H1 (cell line): ENCODE data around the gene ZNFX1. TPM values are rescaled to one million over a fixed set of nuclear protein-coding genes. Genes with fewer than 3 reads are reported as not detected.

Experiments
- POLR2AphosphoS5 ChIP-seq: IDR thresholded peaks from 2 replicates; pipeline ENCODE4 v1.6.1; 2011; ENCODE audit warnings: low read depth, low read length
- polyA plus RNA-seq, 7 experiments: library from polyadenylated mRNA; depleted of rRNA in 3 of 7; stranded (reverse) in 5 of 7; unstranded in 2 of 7; fragments of >200 nt in 5 of 7; fragments of 200-250 nt in 2 of 7; gene quantifications; 1 replicate in 5 of 7; 2 replicates in 1 of 7; 4 replicates in 1 of 7; pipeline versions ENCODE4 v1.2.1 to v1.2.3, GENCODE V29; 2011 to 2013; ENCODE audit warnings: missing spikeins in 2 of 7, mixed read lengths in 2 of 7
- total RNA-seq: library from RNA; stranded (reverse); fragmentation: NEBNext Ultra II Directional; extraction: Animal tissue kit (Norgen Biotek cat#: 25700); gene quantifications from 2 replicates; pipeline ENCODE4 v1.2.1, GENCODE V29; 2021
- TF ChIP-seq, protein P1 (sequence below): fragments of 300-600 bp; sonication (generic); IDR thresholded peaks from 2 replicates; pipeline ENCODE4 v1.7.1; 2012; ENCODE audit warnings: low read length, moderate library complexity, mild to moderate bottlenecking, inconsistent platforms; ENCODE audit not compliant: insufficient replicate concordance

Gene ZNFX1
- total and polyA plus RNA-seq, 2 of the 8 experiments (the other 6 are each of a cell fraction or from before 2014, with no cell fraction given) = 3.1 to 11.3 TPM

DNA sequence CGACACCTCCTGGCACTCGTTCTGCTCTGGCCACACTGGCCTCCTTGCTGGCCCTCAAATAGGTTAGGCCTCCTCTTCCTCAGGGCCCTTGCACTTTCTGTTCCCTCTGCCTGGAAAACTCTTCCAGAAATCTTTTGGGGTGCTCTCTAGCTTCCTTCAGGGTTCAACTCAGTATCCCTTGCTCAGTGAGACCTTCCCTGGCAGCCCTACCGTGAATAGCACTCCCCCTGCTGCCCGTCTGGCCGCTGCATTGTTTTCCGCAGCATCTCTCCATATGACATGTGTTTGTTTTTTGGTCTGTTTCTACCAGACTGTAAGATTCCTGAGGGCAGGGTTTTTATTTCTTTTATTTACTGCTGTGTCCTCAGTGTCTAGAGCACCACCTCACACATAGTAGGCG lies 52.0 kb downstream of the ZNFX1 start (continued):
- TF ChIP-seq POLR2AphosphoS5 = no peak
- TF ChIP-seq, protein P1, sequence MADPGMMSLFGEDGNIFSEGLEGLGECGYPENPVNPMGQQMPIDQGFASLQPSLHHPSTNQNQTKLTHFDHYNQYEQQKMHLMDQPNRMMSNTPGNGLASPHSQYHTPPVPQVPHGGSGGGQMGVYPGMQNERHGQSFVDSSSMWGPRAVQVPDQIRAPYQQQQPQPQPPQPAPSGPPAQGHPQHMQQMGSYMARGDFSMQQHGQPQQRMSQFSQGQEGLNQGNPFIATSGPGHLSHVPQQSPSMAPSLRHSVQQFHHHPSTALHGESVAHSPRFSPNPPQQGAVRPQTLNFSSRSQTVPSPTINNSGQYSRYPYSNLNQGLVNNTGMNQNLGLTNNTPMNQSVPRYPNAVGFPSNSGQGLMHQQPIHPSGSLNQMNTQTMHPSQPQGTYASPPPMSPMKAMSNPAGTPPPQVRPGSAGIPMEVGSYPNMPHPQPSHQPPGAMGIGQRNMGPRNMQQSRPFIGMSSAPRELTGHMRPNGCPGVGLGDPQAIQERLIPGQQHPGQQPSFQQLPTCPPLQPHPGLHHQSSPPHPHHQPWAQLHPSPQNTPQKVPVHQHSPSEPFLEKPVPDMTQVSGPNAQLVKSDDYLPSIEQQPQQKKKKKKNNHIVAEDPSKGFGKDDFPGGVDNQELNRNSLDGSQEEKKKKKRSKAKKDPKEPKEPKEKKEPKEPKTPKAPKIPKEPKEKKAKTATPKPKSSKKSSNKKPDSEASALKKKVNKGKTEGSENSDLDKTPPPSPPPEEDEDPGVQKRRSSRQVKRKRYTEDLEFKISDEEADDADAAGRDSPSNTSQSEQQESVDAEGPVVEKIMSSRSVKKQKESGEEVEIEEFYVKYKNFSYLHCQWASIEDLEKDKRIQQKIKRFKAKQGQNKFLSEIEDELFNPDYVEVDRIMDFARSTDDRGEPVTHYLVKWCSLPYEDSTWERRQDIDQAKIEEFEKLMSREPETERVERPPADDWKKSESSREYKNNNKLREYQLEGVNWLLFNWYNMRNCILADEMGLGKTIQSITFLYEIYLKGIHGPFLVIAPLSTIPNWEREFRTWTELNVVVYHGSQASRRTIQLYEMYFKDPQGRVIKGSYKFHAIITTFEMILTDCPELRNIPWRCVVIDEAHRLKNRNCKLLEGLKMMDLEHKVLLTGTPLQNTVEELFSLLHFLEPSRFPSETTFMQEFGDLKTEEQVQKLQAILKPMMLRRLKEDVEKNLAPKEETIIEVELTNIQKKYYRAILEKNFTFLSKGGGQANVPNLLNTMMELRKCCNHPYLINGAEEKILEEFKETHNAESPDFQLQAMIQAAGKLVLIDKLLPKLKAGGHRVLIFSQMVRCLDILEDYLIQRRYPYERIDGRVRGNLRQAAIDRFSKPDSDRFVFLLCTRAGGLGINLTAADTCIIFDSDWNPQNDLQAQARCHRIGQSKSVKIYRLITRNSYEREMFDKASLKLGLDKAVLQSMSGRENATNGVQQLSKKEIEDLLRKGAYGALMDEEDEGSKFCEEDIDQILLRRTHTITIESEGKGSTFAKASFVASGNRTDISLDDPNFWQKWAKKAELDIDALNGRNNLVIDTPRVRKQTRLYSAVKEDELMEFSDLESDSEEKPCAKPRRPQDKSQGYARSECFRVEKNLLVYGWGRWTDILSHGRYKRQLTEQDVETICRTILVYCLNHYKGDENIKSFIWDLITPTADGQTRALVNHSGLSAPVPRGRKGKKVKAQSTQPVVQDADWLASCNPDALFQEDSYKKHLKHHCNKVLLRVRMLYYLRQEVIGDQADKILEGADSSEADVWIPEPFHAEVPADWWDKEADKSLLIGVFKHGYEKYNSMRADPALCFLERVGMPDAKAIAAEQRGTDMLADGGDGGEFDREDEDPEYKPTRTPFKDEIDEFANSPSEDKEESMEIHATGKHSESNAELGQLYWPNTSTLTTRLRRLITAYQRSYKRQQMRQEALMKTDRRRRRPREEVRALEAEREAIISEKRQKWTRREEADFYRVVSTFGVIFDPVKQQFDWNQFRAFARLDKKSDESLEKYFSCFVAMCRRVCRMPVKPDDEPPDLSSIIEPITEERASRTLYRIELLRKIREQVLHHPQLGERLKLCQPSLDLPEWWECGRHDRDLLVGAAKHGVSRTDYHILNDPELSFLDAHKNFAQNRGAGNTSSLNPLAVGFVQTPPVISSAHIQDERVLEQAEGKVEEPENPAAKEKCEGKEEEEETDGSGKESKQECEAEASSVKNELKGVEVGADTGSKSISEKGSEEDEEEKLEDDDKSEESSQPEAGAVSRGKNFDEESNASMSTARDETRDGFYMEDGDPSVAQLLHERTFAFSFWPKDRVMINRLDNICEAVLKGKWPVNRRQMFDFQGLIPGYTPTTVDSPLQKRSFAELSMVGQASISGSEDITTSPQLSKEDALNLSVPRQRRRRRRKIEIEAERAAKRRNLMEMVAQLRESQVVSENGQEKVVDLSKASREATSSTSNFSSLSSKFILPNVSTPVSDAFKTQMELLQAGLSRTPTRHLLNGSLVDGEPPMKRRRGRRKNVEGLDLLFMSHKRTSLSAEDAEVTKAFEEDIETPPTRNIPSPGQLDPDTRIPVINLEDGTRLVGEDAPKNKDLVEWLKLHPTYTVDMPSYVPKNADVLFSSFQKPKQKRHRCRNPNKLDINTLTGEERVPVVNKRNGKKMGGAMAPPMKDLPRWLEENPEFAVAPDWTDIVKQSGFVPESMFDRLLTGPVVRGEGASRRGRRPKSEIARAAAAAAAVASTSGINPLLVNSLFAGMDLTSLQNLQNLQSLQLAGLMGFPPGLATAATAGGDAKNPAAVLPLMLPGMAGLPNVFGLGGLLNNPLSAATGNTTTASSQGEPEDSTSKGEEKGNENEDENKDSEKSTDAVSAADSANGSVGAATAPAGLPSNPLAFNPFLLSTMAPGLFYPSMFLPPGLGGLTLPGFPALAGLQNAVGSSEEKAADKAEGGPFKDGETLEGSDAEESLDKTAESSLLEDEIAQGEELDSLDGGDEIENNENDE = no peak
- TF ChIP-seq, all 59 proteins: peak for 2
